NCI-H1048 (cell line): ENCODE data around the gene GIPR.
"Not testable (repeated sequence)": the region's sequence is repeated elsewhere in the genome, so short reads cannot be mapped to it uniquely, and the experiment has no call there.

Source experiments
- DNase-seq: peaks from one replicate; lab custom pipeline; 2025; lab: John Stamatoyannopoulos, UW

The GIPR gene

DNA sequence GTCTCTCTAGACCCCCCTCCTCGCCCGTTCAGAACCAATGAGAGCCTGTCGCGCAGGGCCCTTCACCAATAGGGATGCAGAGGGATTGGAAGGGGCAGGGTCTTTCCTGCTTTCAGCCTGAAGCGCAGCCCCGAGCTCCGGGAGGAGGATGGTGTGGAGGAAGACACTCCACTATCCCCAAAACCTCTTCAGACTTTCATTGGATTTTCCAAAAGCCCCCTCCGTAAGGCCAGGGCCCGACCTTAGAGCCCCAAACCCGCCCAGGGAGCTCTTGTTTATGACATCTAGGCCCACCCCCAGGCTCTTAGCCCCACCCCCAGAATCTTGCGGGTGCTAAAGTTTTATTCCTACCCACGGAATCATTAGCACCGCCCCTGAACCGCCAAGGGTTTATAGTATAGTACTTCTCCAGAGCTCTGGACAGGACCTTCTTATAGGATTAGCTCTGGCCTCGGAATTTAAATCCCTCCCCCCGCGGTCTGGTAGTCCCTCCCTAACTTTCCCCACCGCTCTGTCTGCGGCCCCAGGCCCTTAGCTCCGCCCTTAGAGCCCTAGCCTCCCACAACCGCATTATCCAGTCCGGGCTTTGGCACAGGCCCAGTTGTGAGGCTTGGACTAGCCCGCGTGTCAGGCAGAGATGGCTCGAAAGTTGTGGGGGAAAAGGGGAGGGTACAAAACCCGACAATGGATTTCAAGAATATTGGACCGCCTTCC, 22.2 kb upstream of the GIPR start:
- no peak for DNase-seq

DNA sequence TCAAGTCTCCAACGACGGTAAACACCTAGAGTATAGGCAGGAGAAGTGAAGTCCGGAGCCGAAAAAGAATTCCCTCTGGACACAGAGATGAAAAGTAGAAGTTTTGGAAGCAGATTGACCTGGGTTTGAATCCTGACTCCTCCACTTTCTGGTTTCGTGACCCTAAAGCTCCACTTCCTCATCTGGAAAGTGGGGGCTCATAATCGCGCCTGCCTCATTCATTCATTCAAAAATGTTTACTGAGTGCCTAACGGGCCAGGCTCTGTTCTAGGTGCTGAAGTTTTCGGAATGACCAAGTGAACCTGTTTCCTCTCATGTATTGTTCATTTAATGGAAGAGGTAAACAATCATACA, 21.7 kb upstream of the GIPR start:
- no peak for DNase-seq

DNA sequence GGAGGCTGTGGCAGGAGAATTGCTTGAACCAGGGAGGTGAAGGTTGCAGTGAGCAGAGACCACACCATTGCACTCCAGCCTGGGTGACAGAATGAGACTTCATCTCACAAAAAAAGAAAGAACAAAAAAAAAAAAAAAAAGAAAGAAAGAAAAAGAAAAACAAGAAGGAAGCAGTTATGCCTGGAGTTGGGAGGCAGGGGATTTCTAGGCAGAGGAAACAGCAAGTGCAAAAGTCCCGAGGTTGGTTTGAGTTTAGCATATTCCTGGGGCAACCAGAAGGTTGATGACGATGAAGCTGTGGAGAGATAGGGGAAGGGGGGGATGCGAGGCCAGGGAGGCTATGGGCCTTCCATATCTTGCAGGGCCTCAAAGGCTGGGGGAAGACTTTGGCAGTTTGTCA, 17.3 kb upstream of the GIPR start:
- no peak for DNase-seq

DNA sequence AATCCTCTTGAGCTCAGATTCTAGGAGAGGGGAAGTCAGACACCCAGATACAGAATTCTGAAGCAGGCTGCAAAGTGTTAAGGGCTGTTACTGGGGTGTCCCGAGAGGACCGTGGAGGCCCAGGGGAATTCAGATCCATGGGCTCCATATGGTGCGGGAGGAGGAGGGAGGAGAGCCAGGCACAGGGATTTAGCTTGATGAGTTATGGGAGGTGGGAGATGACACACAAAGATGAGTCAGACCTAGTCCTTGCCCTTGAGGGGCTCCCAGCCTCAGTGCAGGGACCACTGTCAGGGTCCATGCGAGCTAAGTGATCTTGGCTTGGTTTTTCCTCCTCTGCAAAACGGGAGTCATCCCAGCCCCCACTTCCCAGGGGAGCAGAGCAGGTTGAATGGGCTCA, 14.4 kb upstream of the GIPR start:
- no peak for DNase-seq

DNA sequence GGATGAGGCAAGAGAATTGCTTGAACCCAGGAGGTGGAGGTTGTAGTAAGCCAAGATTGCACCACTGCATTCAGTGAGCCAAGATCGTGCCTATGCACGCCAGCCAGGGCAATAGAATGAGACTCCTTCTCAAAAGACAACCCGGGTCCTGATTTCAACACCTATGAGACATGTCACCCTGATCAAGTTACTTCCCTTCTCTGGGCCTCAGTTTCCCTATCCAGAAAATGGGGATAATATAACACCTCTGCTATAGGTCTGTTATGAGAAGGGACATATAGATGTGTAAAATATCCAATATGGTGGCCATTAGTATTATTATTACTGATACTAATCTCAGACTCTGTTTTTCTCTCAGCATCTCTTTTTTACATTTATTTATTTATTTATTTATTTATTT, 12.9 kb upstream of the GIPR start:
- DNase-seq, result no peak

DNA sequence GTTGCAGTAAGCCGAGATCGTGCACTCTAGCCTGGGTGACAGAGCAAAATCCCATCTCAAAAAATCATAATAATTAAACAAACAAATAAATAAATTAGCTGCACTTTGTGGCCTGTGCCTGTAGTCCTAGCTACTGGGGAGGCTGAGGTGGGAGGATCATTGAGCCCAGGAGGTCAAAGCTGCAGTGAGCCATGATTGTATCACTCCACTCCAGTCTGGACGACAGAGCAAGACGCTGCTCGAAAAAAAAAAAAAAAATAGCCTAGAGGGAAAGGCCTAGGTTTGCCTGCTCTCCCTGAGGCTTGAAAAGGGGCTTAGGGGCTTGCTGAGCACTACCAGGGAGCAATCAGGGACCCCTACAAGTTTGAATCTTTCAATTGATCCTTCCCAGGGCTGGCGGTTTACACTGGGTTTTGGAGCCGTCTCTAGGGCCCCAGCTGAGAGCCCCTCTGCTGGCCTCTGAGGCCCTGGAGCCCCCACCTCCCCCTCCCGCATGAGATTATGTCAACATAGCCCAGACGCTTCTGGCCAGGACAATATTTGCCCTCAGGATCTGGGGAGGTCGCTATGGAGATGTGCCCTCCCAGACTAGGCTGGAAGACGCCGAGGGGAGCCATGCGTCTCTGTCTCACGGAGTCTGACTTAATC, 10.4 kb upstream of the GIPR start:
- no peak for DNase-seq

DNA sequence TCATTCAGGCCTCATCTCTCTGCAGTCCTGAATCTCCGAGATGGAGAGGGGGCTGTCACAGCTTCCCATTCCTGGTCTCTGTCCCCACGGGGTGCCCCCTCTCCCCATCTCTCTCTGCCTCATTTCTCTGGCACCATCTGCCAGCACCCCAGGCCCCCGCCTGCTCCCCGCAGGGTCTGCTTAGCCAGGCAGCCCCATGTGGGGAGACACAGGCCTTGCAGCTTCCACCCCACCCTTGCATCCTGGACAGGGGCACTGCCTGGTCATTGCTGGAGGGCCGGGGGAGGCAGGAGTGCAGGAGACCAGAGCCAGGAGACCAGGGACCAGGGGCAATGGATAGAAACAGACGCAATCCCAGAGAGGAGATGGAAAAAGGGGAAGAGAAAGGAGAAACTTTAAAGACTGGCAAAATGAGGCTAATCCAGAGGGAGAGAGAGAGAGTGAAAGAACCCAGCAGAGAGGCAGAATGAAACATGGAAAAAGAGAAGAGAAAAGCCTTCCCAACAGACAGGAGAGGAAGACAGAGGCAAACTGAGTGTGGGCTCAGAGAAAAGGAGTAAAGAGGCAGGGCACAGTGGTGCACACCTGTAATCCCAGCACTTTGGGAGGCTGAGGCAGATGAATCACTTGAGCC, 8.8 kb upstream of the GIPR start:
- no peak for DNase-seq

DNA sequence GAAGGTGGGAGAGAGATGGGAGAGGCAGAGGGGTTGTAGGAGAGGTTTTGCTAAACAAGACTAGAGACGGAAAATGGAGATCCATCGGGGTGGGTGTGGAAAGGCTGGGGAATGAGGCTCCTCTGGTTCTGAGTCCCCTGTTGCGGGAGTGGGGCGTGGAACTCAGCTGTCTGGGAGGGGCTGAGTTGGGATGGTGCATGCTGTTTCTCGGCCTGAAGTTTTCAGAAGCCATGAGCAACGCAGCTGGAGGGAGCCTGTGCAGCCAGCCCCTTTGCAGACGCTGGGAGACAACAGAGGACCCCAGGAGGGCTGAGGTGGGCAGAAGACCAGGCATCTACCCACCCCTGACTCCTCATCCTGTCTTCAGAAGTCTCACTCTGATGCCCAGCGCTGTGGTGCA, 7.4 kb upstream of the GIPR start:
- no peak for DNase-seq

DNA sequence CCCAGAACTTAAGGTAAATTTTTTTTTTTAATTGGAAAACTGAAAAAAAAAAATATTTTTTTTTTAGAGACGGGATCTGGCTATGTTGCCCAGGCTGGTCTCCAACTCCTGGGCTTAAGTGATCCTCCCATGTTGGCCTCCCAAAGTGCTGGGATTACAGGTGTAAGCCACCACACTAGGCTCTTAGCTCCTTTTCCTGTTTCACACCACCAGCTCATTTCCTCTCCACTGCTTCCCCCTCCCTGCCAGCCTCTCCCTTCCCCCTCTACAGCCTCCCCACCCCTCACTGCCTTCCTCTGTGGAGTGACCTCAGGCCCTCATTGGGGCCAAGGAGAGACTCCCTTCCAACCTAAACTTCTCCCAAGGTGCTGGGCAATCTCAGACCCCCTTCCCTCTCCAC, 4.2 kb upstream of the GIPR start:
- no peak for DNase-seq

DNA sequence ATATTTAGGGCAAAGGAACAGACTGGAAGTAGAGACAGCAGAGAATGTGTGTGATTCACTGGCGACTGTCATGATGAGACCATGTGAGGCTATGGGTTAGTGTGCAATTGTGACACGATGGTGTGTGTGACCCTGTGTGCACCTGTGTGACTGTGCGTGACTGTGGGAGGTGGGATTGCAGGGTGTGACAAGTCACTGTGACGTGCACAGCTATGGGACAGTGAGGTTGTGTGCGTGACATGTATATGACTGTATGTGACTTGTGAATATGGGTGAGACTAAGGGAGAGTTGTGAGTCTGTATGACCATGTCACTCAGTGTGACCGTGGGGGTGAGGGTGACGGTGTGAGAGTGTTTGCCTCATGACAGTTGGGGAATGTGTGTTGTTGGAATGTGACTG, 3.4 kb upstream of the GIPR start:
- DNase-seq, result no peak

DNA sequence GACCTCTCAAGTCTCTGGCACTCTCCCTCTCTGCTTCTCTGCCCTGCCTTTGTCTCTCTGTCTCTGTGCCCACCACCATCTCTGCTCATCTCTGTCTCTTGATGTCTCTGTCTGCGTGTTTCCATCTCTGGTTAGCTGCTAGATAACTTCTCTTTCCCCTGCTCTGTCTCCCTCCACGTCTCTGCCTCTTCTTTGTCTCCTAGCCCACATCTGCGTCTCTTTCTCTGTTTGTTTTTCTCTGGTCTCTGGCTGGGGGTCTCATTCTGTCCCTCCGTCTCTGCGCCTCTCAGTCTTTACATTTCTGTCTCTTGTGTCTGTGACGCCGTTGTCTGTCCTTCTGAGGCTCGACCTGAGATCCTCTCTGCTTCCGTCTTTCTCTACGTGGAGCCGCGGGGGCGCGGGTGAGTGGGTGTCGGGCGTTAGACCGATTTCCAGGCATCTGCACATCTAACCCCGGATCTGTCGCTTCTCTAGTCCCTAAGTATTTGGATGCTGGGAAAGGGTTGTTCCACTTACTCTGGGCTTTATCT, 386 bp downstream of the GIPR start:
- no peak for DNase-seq

DNA sequence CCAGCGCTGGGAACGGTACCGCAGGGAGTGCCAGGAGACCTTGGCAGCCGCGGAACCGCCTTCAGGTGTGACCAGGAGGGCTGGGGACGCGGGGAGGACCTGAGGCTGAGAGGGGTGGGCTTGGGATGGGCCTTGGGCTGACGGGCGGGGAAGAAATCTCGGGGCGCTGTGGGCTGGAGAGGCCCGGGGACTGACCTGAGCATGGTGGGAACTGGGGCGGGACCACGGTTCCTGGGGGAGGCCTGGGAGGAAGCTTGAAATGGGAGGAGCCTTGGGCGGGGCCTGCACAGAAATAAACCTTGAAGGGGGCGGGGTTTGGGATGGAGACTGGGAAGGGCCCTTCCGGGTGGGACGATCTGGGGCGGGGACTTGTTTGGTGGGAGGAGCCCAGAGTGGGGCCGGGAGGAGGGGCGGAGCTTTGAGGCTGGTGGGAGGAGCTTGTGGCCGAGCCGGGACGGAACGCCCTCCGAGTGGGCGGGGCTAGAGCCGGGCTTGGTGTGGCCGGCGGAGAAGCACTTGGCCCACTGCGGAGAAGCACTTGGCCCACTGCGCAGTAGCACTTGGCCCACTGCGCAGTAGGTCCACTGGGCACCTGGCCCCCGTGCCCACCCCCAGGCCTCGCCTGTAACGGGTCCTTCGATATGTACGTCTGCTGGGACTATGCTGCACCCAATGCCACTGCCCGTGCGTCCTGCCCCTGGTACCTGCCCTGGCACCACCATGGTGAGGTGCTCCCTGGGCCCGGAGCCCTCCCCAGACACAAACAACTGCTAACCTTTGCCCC, 2.8 kb downstream of the GIPR start:
- peak; percentile 58 for DNase-seq

DNA sequence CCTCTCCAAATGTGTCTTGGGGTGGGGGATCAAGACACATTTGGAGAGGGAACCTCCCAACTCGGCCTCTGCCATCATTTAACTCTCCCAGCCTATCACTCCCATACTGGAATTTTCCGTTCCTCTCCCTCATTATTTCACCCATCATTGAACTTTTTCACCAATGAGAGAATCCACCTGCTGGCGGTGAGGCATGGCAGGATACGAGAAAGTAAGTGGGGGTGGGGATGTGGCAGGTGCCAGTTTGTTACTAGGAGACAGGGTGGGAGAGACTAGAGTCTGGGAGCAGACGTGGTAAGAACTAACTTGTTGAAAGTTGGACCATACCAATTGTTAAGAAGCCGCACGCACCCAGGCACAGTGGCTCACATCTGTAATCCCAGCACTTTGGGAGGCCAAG, 6.9 kb downstream of the GIPR start:
- DNase-seq, result no peak

DNA sequence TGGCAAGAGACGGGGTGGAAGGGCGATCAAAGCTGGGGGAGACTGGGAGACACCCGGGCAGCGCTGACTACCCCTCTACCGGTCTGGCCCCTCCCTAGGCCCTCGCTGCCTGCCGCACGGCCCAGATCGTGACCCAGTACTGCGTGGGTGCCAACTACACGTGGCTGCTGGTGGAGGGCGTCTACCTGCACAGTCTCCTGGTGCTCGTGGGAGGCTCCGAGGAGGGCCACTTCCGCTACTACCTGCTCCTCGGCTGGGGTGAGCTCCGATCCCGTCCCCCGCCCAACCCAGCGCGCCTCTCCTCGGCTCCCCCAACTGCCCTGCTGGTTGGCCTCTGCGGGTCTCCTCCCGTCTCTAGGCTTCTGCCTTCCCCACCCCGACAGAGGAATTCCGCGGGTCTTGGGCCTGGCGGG, 8.8 kb downstream of the GIPR start:
- DNase-seq, result no peak

DNA sequence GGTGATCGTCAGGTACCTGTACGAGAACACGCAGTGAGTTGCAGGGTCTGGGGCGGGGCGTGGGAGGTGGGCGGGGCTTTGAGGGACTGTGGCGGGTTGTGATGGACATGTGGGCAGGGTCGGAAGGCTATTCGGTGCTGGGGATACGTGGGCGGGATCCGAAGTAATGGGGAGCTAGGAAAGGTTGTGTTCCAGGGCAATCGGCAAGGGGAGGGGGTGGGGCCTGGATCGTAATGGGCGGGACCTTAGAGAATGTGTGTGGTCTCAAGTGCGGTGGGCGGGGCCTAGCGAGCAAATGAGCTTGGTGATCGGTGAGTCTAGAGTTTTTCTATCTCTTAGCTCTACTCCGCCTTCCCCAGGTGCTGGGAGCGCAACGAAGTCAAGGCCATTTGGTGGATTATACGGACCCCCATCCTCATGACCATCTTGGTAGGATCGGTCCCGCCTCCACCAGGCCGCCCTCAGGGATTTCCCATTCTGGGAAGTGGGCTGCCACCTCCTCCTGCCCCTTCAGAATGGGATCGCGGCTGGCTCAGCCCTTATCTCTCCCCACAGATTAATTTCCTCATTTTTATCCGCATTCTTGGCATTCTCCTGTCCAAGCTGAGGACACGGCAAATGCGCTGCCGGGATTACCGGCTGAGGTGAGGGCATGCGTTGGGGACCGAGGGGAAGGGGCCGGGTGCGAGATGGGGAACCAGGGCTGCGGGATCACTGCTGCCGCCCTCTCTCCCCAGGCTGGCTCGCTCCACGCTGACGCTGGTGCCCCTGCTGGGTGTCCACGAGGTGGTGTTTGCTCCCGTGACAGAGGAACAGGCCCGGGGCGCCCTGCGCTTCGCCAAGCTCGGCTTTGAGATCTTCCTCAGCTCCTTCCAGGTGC, 9.6 kb downstream of the GIPR start:
- peak; percentile 76 for DNase-seq

DNA sequence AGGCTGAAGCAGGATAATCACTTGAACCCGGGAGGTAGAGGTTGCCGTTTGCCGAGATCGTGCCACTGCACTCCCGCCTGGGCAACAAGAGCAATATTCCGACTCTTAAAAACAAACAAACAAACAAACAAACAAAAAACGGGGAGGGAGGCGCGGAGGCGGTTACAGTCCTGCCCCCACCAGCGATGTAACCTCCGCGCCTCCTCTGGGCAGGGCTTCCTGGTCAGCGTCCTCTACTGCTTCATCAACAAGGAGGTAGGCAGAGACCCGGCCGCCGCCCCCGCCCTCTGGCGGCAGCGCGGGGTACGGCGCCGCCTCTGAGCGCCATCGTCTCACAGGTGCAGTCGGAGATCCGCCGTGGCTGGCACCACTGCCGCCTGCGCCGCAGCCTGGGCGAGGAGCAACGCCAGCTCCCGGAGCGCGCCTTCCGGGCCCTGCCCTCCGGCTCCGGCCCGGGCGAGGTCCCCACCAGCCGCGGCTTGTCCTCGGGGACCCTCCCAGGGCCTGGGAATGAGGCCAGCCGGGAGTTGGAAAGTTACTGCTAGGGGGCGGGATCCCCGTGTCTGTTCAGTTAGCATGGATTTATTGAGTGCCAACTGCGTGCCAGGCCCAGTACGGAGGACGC, 13.5 kb downstream of the GIPR start:
- peak; percentile 41 for DNase-seq

DNA sequence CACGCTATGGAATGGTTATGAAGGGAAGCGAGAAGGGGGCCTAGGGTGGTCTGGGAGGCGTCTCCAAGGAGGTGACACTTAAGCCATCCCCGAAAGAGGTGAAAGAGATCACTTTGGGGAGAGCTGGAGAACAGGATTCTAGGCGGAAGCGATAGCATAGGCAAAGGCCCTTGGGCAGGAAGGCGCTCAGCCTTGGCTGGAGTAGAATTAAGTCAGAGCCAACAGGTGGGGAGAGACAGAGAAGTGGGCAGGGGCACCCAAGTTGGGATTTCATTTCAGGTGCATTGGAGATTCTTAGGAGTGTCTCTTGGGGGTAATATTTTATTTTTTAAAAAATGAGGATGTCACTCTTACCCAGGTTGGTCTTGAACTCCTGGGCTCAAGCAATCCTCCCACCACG, 14.1 kb downstream of the GIPR start:
- DNase-seq, result no peak

DNA sequence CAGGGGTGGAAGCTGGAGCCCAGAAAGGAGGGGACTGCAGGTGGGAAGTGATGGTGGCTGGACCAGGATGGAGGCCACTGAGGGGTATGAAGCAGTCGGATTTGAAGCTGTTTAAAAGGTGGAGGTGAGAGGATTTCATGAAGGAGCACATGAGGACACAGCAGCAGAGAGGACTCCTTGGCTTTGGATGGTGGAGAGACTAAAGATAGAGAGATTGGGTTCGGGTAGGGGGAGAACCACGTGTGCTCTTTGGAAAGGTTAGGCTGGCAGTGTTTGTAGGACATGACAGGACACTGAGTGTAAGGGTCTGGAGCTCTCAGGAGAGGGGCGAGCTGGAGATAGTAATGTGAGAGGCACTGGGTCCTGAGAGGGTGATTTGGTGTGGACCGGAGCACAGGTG, 14.9 kb downstream of the GIPR start:
- no peak for DNase-seq

DNA sequence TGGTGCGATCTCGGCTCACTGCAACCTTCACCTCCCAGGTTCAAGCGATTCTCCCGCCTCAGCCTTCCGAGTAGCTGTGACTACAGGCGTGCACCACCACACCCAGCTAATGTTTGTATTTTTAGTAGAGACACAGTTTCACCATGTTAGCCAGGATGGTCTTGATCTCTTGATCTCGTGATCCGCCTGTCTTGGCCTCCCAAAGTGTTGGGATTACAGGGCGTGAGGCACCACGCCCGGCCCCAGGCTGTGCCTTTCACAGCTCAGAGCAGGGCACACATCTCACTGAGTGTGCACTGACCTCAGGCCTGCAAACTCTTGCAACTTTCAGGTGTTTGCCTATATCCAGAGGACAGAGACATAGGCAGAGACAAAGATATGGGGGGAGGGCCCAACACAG, 17.0 kb downstream of the GIPR start:
- DNase-seq, result not testable (repeated sequence)

DNA sequence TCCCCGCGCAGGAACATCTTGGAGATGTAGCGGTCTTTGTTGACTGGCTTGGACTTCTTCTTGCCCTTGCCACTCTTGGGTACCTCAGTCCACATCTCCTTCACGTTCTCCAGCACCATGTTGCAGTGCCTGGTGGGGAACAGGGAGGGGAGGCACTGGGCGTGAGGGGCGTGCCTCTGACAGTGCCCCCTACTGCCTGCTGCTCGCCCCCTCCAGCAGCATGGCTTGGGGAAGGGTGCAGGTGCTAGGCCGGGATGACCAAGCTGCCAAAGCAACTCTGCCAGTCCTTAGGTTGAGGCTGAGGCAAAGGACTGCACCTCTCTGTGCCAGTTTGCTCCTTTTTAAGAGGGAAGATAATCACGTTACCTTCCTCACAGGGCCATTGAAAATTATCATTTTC, 19.6 kb downstream of the GIPR start:
- no peak for DNase-seq

DNA sequence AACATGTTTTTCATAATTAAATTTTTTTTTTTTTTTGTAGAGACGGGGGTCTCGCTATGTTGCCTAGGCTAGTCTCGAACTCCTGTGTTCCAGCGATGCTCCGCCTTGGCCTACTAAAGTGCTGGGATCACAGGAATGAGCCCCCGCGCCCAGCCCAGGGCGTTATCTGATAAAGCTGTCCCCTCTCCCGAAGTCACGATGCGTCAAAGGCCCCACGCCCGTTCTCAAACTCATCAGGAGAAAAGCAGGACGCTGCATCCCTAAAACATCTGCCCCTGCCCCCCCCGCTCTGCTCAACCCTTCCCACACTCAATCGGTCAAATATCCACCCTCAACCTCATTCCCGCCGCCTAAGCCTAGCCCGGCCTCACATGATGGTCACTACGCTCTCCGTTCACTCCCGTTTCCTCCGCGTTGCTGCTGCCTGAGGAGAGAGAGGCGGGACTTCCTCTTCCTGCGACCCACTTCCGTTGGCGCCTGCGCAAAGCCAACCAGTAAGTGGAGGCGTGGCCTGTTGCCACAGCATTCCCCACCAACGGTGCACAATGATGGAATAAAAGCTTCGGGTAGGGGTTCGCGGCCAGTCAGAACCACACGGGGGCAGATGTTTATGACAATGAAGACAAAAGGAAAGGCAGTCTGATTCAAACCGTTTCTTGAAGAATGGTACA, 23.6 kb downstream of the GIPR start, which contains the start of gene SNRPD2:
Gene SNRPD2 (minus strand): TSS at position 438 of the 671 bp plus-strand sequence. CDS start 65 bp downstream, at position 373.
- DNase-seq, result peak; percentile 82
